ENCODE results near the gene BICDL2. TPM values are rescaled to one million over a fixed set of nuclear protein-coding genes. Genes with fewer than 3 reads are reported as not detected.
A peak's percentile ranks its signal among the peaks of the same experiment; 100 is the strongest.

BICDL2 gene
- total and polyA plus RNA-seq, 5 experiments from 2014 or later, result not detected

- H3K27me3 Mint-ChIP-seq, result peaks cover 0 to 2% (median 0%) of the 10 kb centered on the region in 5 donors
- peaks cover 23 to 65% (median 60%) of the 10 kb centered on the region in 4 donors for H3K4me1 Mint-ChIP-seq
- peaks cover 0 to 11% (median 0%) of the 10 kb centered on the region in 3 donors for H3K36me3 Mint-ChIP-seq
- peak overlapping the region; percentile 72 to 99 (median 90) for H3K27ac Mint-ChIP-seq
- peak; percentile 38 to 74 (median 64) for DNase-seq
- peak overlapping the region; percentile 73 to 97 (median 86) for H3K4me3 Mint-ChIP-seq
- ATAC-seq, result peak; percentile 15 to 19
- H3K9me3 Mint-ChIP-seq, result no peaks in the 10 kb centered on the region
- POLR2A ChIA-PET, result interaction anchor here (0.8 to 15.2 kb wide), 9 partner anchors 8 to 483 kb away, joined by 3 to 170 read pairs (median 5); partner anchors contain the start of genes CLDN9 and PKMYT1
Measured at GRCh38 chr16:3021449-3022207, 15.1 kb downstream of the BICDL2 start.

- Mint-ChIP-seq H3K27me3 (peaks cover 0 to 4% (median 1%) of the 10 kb centered on the region in 5 donors), H3K9me3 (no peaks in the 10 kb centered on the region), H3K27ac (peak overlapping the region in 9 of 10 donors; percentile 72 to 99 (median 90)), H3K36me3 (peaks cover 0 to 3% (median 0%) of the 10 kb centered on the region in 3 donors), H3K4me3 (peak overlapping the region; percentile 74 to 97 (median 86)), H3K4me1 (peaks cover 23 to 61% (median 56%) of the 10 kb centered on the region in 4 donors)
- POLR2A ChIA-PET, result interaction anchor here (0.5 to 15.2 kb wide), 10 partner anchors 9 to 483 kb away, joined by 3 to 170 read pairs (median 5); partner anchors contain the start of genes CLDN9 and PKMYT1
- DNase-seq (peak in 7 of 10 donors; percentile 38 to 82 (median 60)), ATAC-seq (peak in 1 of 2 donors; percentile 31)
Measured at GRCh38 chr16:3020604-3021448, 15.9 kb downstream of the BICDL2 start.

DNA sequence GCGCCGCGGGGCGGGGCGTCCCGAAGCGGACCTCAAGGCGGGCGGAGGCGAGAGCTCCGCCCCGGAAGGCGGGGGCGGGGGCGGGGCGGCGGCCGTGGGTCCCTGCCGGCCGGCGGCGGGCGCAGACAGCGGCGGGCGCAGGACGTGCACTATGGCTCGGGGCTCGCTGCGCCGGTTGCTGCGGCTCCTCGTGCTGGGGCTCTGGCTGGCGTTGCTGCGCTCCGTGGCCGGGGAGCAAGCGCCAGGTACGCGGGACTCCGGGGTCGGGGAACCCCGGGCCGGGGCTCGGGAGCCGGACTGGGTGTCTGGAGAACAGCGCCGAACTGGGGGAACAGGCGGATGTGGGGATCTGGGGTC, 16.5 kb downstream of the BICDL2 start, which contains the start of gene TNFRSF12A:
TSS of gene TNFRSF12A (plus strand) at position 122 of the 357 bp plus-strand sequence. CDS start at position 152, 30 bp downstream.
- Mint-ChIP-seq H3K4me1 (peaks cover 23 to 61% (median 53%) of the 10 kb centered on the region in 4 donors), H3K4me3 (peak within 1 kb of the TSS; percentile 76 to 97 (median 88)), H3K36me3 (peaks cover 0 to 2% (median 0%) of the 10 kb centered on the region in 3 donors), H3K9me3 (no peaks in the 10 kb centered on the region), H3K27ac (peak within 1 kb of the TSS; percentile 48 to 99 (median 90)), H3K27me3 (peaks cover 0 to 4% (median 1%) of the 10 kb centered on the region in 5 donors)
- peak in 1 of 2 donors; percentile 18 for ATAC-seq
- peak in 7 of 10 donors; percentile 41 to 72 (median 62) for DNase-seq
- POLR2A ChIA-PET, result interaction anchor here (0.5 to 15.2 kb wide), 10 partner anchors 9 to 243 kb away, joined by 3 to 170 read pairs (median 5); partner anchors contain the start of genes CLDN9 and PKMYT1

DNA sequence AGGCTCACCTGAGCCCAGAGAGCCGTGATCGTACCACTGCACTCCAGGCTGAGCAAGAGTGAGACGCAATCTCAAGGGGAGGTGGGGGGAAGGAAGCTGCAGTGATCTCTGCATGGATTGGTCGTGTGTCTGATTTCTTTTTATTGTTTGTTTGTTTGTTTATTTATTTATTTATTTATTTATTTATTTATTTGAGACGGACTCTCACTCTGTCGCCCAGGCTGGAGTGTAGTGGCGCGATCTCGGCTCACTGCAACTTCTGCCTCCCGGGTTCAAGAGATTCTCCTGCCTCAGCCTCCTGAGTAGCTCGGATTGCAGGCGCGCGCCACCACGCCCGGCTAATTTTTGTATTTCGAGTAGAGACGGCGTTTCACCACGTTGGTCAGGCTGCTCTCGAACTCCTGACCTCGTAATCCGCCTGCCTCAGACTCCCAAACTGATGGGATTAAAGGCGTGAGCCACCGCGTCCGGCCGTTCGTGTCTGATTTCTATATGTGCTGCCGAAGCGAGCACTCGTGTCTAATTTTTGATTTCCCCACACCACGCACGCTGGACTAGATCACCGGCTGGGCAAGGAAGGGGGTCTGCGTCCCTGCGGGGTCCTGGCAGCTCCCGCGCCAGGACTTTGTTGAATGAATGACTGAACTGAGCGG, 17.0 kb downstream of the BICDL2 start:
- Mint-ChIP-seq H3K36me3 (peaks cover 0 to 2% (median 0%) of the 10 kb centered on the region in 3 donors), H3K27me3 (peaks cover 0 to 6% (median 1%) of the 10 kb centered on the region in 5 donors), H3K9me3 (no peaks in the 10 kb centered on the region), H3K27ac (peak overlapping the region in 7 of 10 donors; percentile 48 to 84 (median 75)), H3K4me1 (peaks cover 23 to 61% (median 50%) of the 10 kb centered on the region in 4 donors), H3K4me3 (peak overlapping the region; percentile 76 to 91 (median 85))
- ATAC-seq (no peak), DNase-seq (peak in 1 of 10 donors; percentile 45)
- POLR2A ChIA-PET, result interaction anchor here (0.6 to 15.2 kb wide), 9 partner anchors 10 to 244 kb away, joined by 3 to 170 read pairs (median 5); partner anchors contain the start of gene CLDN9

DNA sequence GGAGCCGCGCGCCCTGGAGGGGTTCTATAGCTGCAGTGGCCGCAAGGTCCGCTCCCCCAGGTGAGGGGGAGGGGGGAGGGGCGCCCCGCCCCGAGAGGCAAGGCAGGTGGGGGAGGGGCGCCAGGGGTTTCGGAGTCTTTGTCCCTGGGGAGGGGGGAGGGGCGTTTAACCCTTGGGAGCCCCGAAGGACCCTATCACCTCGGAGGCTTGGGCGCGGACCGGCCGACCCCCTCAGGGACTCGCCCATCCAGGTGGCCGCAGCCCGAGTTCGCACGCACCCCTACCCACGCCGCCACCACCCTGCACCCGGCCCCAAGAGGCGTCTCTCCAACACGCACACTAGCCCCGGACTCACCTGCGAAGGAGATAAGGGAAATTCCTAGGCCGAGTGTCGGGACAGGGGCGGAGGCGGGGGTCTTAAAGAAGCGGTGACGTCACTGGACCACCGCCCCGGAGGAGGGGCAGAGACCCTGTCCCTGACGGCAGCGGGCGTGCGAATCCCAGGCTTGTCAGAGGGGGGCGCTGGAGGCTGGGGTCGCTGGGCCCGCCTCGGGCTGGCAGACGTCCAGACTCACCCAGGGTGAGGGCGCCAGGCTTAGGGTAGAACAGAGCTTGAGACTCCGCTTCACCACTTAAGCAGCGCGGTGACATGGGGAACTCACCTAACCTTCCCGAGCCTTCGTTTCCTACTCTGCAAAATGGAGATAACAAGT, 18.8 kb downstream of the BICDL2 start, which contains the start of gene CLDN6:
TSS of gene CLDN6 (minus strand) at position 390 of the 713 bp plus-strand sequence. CDS start 2,162 bp downstream, outside the sequence.
- Mint-ChIP-seq H3K4me3 (peak within 1 kb of the TSS in 7 of 10 donors; percentile 20 to 52 (median 35)), H3K9me3 (no peaks in the 10 kb centered on the region), H3K4me1 (peaks cover 17 to 45% (median 36%) of the 10 kb centered on the region in 4 donors), H3K27ac (peak within 1 kb of the TSS in 1 of 10 donors; percentile 43), H3K36me3 (no peaks in the 10 kb centered on the region), H3K27me3 (peaks cover 0 to 7% (median 1%) of the 10 kb centered on the region in 5 donors)
- ATAC-seq (no peak), DNase-seq (peak in 1 of 10 donors; percentile 63)
- POLR2A ChIA-PET, result interaction anchor here (1.3 to 15.2 kb wide), 2 partner anchors 10 kb away, joined by 3 to 170 read pairs; partner anchors contain the start of gene CLDN9

- Mint-ChIP-seq H3K4me3 (no peak overlapping the region), H3K27ac (no peak overlapping the region), H3K4me1 (peaks cover 13 to 39% (median 32%) of the 10 kb centered on the region in 4 donors), H3K36me3 (no peaks in the 10 kb centered on the region), H3K27me3 (peaks cover 0 to 7% (median 2%) of the 10 kb centered on the region in 5 donors), H3K9me3 (no peaks in the 10 kb centered on the region)
- ATAC-seq, result no peak
- DNase-seq, result peak in 1 of 10 donors; percentile 52
- POLR2A ChIA-PET, result no interaction called here
Measured at GRCh38 chr16:3017344-3017743, 19.4 kb downstream of the BICDL2 start.

DNA sequence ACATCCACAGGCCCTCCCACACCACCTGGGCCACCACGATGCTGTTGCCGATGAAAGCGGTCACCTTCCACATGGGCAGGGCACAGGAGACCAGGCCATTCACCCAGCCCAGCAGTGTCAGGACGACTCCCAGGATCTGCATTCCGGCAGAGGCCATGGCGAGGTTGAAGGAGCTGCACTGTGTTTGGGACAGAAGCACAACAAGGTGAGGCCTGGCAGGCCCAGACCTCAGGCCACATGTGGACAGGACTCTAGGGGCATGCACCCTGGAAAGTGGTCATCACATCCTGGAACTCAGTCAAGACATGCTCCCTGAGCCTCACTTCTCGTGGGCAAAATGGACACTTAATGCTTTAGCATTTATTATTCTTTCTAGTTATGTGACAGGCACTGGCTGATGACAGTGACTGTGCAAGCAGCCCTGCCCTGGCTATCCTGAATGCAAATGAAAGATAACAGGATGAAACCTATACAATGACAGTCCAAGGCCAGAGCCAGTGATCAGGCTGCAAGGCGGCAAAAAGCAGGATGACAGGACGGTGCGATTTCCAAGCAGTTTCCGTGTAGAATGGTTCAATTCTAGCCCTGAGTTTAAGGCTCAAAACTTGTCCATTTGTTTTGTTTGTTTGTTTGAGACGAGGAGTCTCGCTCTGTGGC, 20.8 kb downstream of the BICDL2 start:
- POLR2A ChIA-PET, result no interaction called here
- H3K9me3 Mint-ChIP-seq, result no peaks in the 10 kb centered on the region
- peak overlapping the region in 1 of 10 donors; percentile 52 for H3K27ac Mint-ChIP-seq
- peaks cover 0 to 13% (median 2%) of the 10 kb centered on the region in 5 donors for H3K27me3 Mint-ChIP-seq
- H3K36me3 Mint-ChIP-seq, result no peaks in the 10 kb centered on the region
- DNase-seq (no peak), ATAC-seq (no peak)
- peak overlapping the region in 1 of 10 donors; percentile 74 for H3K4me3 Mint-ChIP-seq
- H3K4me1 Mint-ChIP-seq, result peaks cover 2 to 25% (median 20%) of the 10 kb centered on the region in 4 donors

DNA sequence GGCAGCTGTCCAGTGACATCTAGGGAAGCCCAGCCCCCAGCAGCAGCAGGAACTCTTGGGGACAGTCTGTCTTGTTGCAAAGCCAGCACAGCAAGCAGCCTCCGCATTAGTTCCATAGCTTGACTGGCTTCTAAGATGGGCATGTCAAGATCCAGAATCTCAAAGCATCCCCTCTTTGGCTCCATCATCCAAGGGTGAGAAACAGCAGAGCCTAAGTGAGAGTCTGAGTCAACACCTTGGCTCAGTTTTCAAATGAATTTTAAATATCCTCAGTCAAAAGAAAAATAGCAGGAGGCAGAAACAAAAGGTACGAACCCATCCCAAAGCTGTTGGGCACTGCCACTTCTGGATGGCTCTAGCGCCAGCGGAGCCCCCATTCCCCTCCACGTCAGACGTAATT, 21.8 kb downstream of the BICDL2 start:
- Mint-ChIP-seq H3K36me3 (no peaks in the 10 kb centered on the region), H3K27ac (no peak overlapping the region), H3K27me3 (peaks cover 0 to 13% (median 2%) of the 10 kb centered on the region in 5 donors), H3K4me1 (peaks cover under 1 to 19% (median 13%) of the 10 kb centered on the region in 4 donors), H3K9me3 (no peaks in the 10 kb centered on the region), H3K4me3 (no peak overlapping the region)
- POLR2A ChIA-PET, result interaction anchor here (0.8 kb wide), 1 partner anchor 13 kb away, joined by 3 read pairs; no protein-coding TSS in a partner anchor
- peak in 1 of 10 donors; percentile 40 for DNase-seq
- no peak for ATAC-seq

DNA sequence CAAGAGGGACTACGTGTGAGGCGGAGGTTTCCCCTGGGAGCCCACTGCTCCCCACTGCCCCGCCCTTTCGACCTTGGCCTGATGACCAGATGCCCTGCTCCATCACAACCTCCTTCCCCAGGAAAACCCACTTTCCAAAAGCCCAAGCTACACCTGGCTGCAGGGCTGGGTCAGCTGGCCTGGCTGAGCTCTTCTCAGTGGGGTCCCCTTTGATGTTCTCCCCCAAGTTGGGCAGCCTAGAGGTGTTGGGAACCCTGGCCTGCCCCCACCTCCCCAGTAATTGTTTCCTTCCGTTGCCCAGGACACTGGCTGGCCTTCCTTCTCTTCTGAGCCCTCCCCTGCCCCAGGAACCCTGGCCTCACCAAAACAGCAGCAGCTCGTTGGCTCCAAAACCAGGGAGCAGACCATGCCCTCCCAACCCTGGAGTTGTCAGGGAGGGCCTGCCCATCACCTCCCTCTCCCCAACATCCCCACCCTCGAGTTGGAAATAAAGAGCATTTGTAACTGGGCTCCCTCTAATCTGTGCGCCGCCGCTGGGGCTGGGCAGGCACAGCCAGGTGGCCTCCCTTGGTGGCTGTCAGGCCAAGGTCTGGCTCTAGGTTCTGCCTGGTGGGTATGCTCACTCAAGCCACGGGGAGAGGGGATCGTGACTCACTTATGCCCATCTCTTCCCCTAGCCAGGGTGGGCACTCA, 22.6 kb downstream of the BICDL2 start:
- Mint-ChIP-seq H3K4me3 (no peak overlapping the region), H3K9me3 (no peaks in the 10 kb centered on the region), H3K4me1 (peaks cover 0 to 13% (median 7%) of the 10 kb centered on the region in 4 donors), H3K27me3 (peaks cover 0 to 13% (median 2%) of the 10 kb centered on the region in 5 donors), H3K36me3 (no peaks in the 10 kb centered on the region), H3K27ac (no peak overlapping the region)
- POLR2A ChIA-PET, result interaction anchor here (1.2 kb wide), 1 partner anchor 10 kb away, joined by 3 read pairs; no protein-coding TSS in a partner anchor
- peak in 1 of 10 donors; percentile 43 for DNase-seq
- ATAC-seq, result no peak

GRCh38 chr16:3013491-3013951, 23.2 kb downstream of the BICDL2 start:
- ATAC-seq (no peak), DNase-seq (peak in 1 of 10 donors; percentile 53)
- H3K27me3 Mint-ChIP-seq, result peaks cover 0 to 13% (median 2%) of the 10 kb centered on the region in 5 donors
- H3K9me3 Mint-ChIP-seq, result no peaks in the 10 kb centered on the region
- H3K36me3 Mint-ChIP-seq, result no peaks in the 10 kb centered on the region
- peaks cover 2 to 17% (median 11%) of the 10 kb centered on the region in 4 donors for H3K4me1 Mint-ChIP-seq
- no peak overlapping the region for H3K4me3 Mint-ChIP-seq
- no peak overlapping the region for H3K27ac Mint-ChIP-seq
- POLR2A ChIA-PET, result interaction anchor here (1.2 to 10.1 kb wide), 2 partner anchors 10 to 12 kb away, joined by 3 to 170 read pairs; partner anchors contain the start of genes CLDN6, HCFC1R1, THOC6 and TNFRSF12A
